Smooth muscle cell (in vitro differentiated cells): ENCODE results near the gene SLC35F3. TPM values are rescaled to one million over a fixed set of nuclear protein-coding genes. Genes with fewer than 3 reads are reported as not detected.

ENCODE experiments used
- DNase-seq: peaks from one replicate; lab custom pipeline; 2025; ENCODE audit not compliant: unreplicated experiment; lab: John Stamatoyannopoulos, UW
- H2AFZ ChIP-seq: fragments of 200-600 bp; sonication (generic); 2 replicates; pipeline ENCODE4 v1.6.0; 2016; ENCODE audit warnings: antibody characterized with exemption, low read depth, mild to moderate bottlenecking
- H3F3A ChIP-seq: fragments of 200-600 bp; sonication (generic); 2 replicates; pipeline ENCODE4 v1.6.0; 2017; ENCODE audit warnings: antibody characterized with exemption, low read depth
- H3K27ac ChIP-seq: fragments of 200-600 bp; sonication (generic); 2 replicates; pipeline ENCODE4 v1.5.1; 2016; ENCODE audit warnings: low read depth, mild to moderate bottlenecking
- H3K27me3 ChIP-seq: fragments of 200-600 bp; sonication (generic); 2 replicates; pipeline ENCODE4 v1.6.1; 2016; ENCODE audit warnings: low read depth, mild to moderate bottlenecking
- H3K36me3 ChIP-seq: fragments of 200-600 bp; sonication (generic); 2 replicates; pipeline ENCODE4 v1.5.1; 2016; ENCODE audit warnings: low read depth
- H3K4me1 ChIP-seq: fragments of 200-600 bp; sonication (generic); 2 replicates; pipeline ENCODE4 v1.5.1; 2016; ENCODE audit warnings: low read depth
- H3K4me2 ChIP-seq: fragments of 200-600 bp; sonication (generic); 2 replicates; pipeline ENCODE4 v1.6.0; 2016; ENCODE audit warnings: mild to moderate bottlenecking
- H3K4me3 ChIP-seq: fragments of 200-600 bp; sonication (generic); 2 replicates; pipeline ENCODE4 v1.5.1; 2016; ENCODE audit warnings: mild to moderate bottlenecking
- H3K79me2 ChIP-seq: fragments of 200-600 bp; sonication (generic); 2 replicates; pipeline ENCODE4 v1.6.0; 2016; ENCODE audit warnings: low read depth, mild to moderate bottlenecking
- H3K9ac ChIP-seq: fragments of 200-600 bp; sonication (generic); 2 replicates; pipeline ENCODE4 v1.6.0; 2016; ENCODE audit warnings: low read depth
- H3K9me3 ChIP-seq: fragments of 200-600 bp; sonication (generic); replicated peaks from 2 replicates; pipeline ENCODE4 v1.5.1; 2016; ENCODE audit warnings: low read depth
- H4K20me1 ChIP-seq: fragments of 200-600 bp; sonication (generic); 2 replicates; pipeline ENCODE4 v1.6.0; 2016; ENCODE audit warnings: low read depth
- CTCF ChIP-seq: fragments of 200-600 bp; sonication (generic); IDR thresholded peaks from 2 replicates; pipeline ENCODE4 v1.5.1; 2017; ENCODE audit warnings: borderline replicate concordance, mild to moderate bottlenecking, antibody characterized with exemption; ENCODE audit not compliant: insufficient read depth, poor library complexity, severe bottlenecking
- WGBS: methylation state at CpG from one replicate; pipeline ENCODE4 v1.1.7; 2016; ENCODE audit warnings: low lambda C conversion rate; 5-methylcytosine and 5-hydroxymethylcytosine counted together
- polyA plus RNA-seq: library from polyadenylated mRNA; unstranded; fragments of >200 nt; fragmentation: Nextera tagmentation; extraction: Ambion mirVana; gene quantifications from 2 replicates; pipeline ENCODE4 v1.2.1, GENCODE V29; 2016
- total RNA-seq: library from RNA; depleted of rRNA; stranded (reverse); fragments of >200 nt; gene quantifications from 2 replicates; pipeline ENCODE4 v1.2.3, GENCODE V29; 2014

The SLC35F3 gene
- total and polyA plus RNA-seq, 2 experiments from 2014 or later, result 0.31 to 0.66 TPM

GRCh38 chr1:234123867-234124266 is 219.4 kb downstream of the SLC35F3 start:
- Histone ChIP-seq H3K4me3 (no peak overlapping the region), H3K79me2 (no peaks in the 10 kb centered on the region), H3K4me1 (no peaks in the 10 kb centered on the region), H2AFZ (no peak overlapping the region), H4K20me1 (no peaks in the 10 kb centered on the region), H3K36me3 (no peaks in the 10 kb centered on the region), H3F3A (no peaks in the 10 kb centered on the region), H3K27me3 (peaks cover 37% of the 10 kb centered on the region), H3K4me2 (no peak overlapping the region), H3K27ac (no peak overlapping the region), H3K9me3 (no peaks in the 10 kb centered on the region), H3K9ac (no peak overlapping the region)
- TF ChIP-seq CTCF, result no peak
- WGBS, result 68% methylated on average over 5 of the region's 5 CpGs
- DNase-seq, result no peak

GRCh38 chr1:234125283-234125682 is 220.8 kb downstream of the SLC35F3 start:
- WGBS, result 20% methylated on average over 11 of the region's 11 CpGs
- no peaks in the 10 kb centered on the region for H3K9me3 ChIP-seq
- H3K27me3 ChIP-seq, result peaks cover 46% of the 10 kb centered on the region
- H3K79me2 ChIP-seq, result no peaks in the 10 kb centered on the region
- no peaks in the 10 kb centered on the region for H3F3A ChIP-seq
- no peak overlapping the region for H3K27ac ChIP-seq
- H2AFZ ChIP-seq, result no peak overlapping the region
- H3K4me2 ChIP-seq, result no peak overlapping the region
- no peak overlapping the region for H3K9ac ChIP-seq
- DNase-seq, result no peak
- H3K4me1 ChIP-seq, result no peaks in the 10 kb centered on the region
- H3K36me3 ChIP-seq, result no peaks in the 10 kb centered on the region
- no peak overlapping the region for H3K4me3 ChIP-seq
- no peak for TF ChIP-seq CTCF
- H4K20me1 ChIP-seq, result no peaks in the 10 kb centered on the region

- TF ChIP-seq CTCF, result no peak
- no peaks in the 10 kb centered on the region for H4K20me1 ChIP-seq
- WGBS, result 89% methylated on average over 13 of the region's 13 CpGs
Observed at GRCh38 chr1:234125714-234126113, 221.2 kb downstream of the SLC35F3 start.

GRCh38 chr1:234127026-234127671 is 222.7 kb downstream of the SLC35F3 start:
- H2AFZ ChIP-seq, result no peak overlapping the region
- no peak overlapping the region for H3K27ac ChIP-seq
- no peak for DNase-seq
- TF ChIP-seq CTCF, result no peak
- H4K20me1 ChIP-seq, result no peaks in the 10 kb centered on the region
- H3K9me3 ChIP-seq, result no peaks in the 10 kb centered on the region
- H3K27me3 ChIP-seq, result peaks cover 46% of the 10 kb centered on the region
- H3F3A ChIP-seq, result no peaks in the 10 kb centered on the region
- H3K4me3 ChIP-seq, result no peak overlapping the region
- no peak overlapping the region for H3K9ac ChIP-seq
- H3K4me2 ChIP-seq, result no peak overlapping the region
- WGBS, result 69% methylated on average over 4 of the region's 4 CpGs
- H3K36me3 ChIP-seq, result no peaks in the 10 kb centered on the region
- H3K79me2 ChIP-seq, result no peaks in the 10 kb centered on the region
- no peaks in the 10 kb centered on the region for H3K4me1 ChIP-seq

More at GRCh38 chr1:234125714-234126113, 221.2 kb downstream of the SLC35F3 start:
- Histone ChIP-seq H3K4me2 (no peak overlapping the region), H3K27me3 (peaks cover 46% of the 10 kb centered on the region), H3K4me1 (no peaks in the 10 kb centered on the region), H3K9ac (no peak overlapping the region), H3K4me3 (no peak overlapping the region), H2AFZ (no peak overlapping the region), H3K36me3 (no peaks in the 10 kb centered on the region), H3K9me3 (no peaks in the 10 kb centered on the region), H3K27ac (no peak overlapping the region), H3K79me2 (no peaks in the 10 kb centered on the region), H3F3A (no peaks in the 10 kb centered on the region)
- DNase-seq, result no peak
